ENCODE results near the gene APBB2. TPM values are rescaled to one million over a fixed set of nuclear protein-coding genes. Genes with fewer than 3 reads are reported as not detected.

The APBB2 gene
- total and polyA plus RNA-seq, 10 of the 15 experiments (the other 5 are each of a cell fraction or from before 2014, with no cell fraction given): 2.7 to 24.6 (median 19.0) TPM

- in situ Hi-C loops (cut with MboI): loop anchor here (5.0 to 10.0 kb wide), 3 partner anchors 240 to 482 kb away; no protein-coding TSS in a partner anchor
- no peaks in the 10 kb centered on the region for H3K27me3 ChIP-seq (replicated peaks in 1 of 2; ENCODE audit: control insufficient read depth in 2 of 2, insufficient read depth in 2 of 2, low read length in 1 of 2)
- DNase-seq (ENCODE audit: low read depth, low spot score) (no peak), FAIRE-seq (no peak), ATAC-seq (no peak)
- intact Hi-C loops (cut with micrococcal nuclease; ENCODE audit: unreplicated experiment): loop anchor here (10.0 kb wide), 1 partner anchor 482 kb away; no protein-coding TSS in a partner anchor
- 24% methylated on average over 2 of the region's 2 CpGs for WGBS (ENCODE audit: insufficient coverage, insufficient replicate concordance, low lambda C conversion rate, missing lambda C conversion rate)
- peak overlapping the region; percentile 100 for H3K4me2 ChIP-seq (ENCODE audit: control insufficient read depth, insufficient read depth)
- peak overlapping the region; percentile 94 for H2AFZ ChIP-seq (ENCODE audit: control insufficient read depth, low read depth, low read length)
- H3K4me3 ChIP-seq: peak overlapping the region; percentile 78; the same call in 1 of the 2 replicates
- H3K36me3 ChIP-seq (ENCODE audit: control insufficient read depth in 2 of 2, insufficient read depth in 2 of 2, low read length in 1 of 2): no peaks in the 10 kb centered on the region
- H3K9me3 ChIP-seq (replicated peaks; ENCODE audit: control insufficient read depth, insufficient read depth, low read length): no peaks in the 10 kb centered on the region
- RAD21 ChIA-PET (ENCODE audit: unreplicated experiment): interaction anchor here (0.6 to 11.9 kb wide), 8 partner anchors 10 to 368 kb away, joined by 3 to 262 read pairs (median 3); no protein-coding TSS in a partner anchor
- SMC1A ChIA-PET (ENCODE audit: uncharacterized antibody, unreplicated experiment): interaction anchor here (1.2 to 18.1 kb wide), 6 partner anchors 225 to 289 kb away, joined by 3 to 362 read pairs (median 4); no protein-coding TSS in a partner anchor
- CTCF ChIA-PET: interaction anchor here (0.5 to 18.7 kb wide), 9 partner anchors 12 to 320 kb away, joined by 3 to 567 read pairs (median 4); no protein-coding TSS in a partner anchor
- peak overlapping the region; percentile 85 for H3K9ac ChIP-seq (ENCODE audit: control insufficient read depth, insufficient read depth, low read length)
- TF ChIP-seq MTA2 (IDR thresholded peaks at IDR 0.05; ENCODE audit: low read depth) (no peak), EZH2 (IDR thresholded peaks at IDR 0.05; ENCODE audit: borderline replicate concordance, control insufficient read depth, low read depth, low read length) (no peak), TBL1XR1 (IDR thresholded peaks at IDR 0.05; ENCODE audit: low read depth, low read length) (no peak), IKZF2 (IDR thresholded peaks at IDR 0.05) (0 out of 4 replicates have a peak, but pooled peaks of 1 of the 2 experiments have one; percentile 7)
- TF ChIP-seq, protein P1, sequence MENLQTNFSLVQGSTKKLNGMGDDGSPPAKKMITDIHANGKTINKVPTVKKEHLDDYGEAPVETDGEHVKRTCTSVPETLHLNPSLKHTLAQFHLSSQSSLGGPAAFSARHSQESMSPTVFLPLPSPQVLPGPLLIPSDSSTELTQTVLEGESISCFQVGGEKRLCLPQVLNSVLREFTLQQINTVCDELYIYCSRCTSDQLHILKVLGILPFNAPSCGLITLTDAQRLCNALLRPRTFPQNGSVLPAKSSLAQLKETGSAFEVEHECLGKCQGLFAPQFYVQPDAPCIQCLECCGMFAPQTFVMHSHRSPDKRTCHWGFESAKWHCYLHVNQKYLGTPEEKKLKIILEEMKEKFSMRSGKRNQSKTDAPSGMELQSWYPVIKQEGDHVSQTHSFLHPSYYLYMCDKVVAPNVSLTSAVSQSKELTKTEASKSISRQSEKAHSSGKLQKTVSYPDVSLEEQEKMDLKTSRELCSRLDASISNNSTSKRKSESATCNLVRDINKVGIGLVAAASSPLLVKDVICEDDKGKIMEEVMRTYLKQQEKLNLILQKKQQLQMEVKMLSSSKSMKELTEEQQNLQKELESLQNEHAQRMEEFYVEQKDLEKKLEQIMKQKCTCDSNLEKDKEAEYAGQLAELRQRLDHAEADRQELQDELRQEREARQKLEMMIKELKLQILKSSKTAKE (IDR thresholded peaks at IDR 0.05; ENCODE audit: low read depth, poor library complexity, severe bottlenecking): peak; percentile 3
- H3K79me2 ChIP-seq (ENCODE audit: control insufficient read depth, insufficient read depth, low read length): peaks cover 22% of the 10 kb centered on the region
- POLR2A ChIA-PET: interaction anchor here (0.6 to 1.3 kb wide), 2 partner anchors 83 to 244 kb away, joined by 3 to 4 read pairs; no protein-coding TSS in a partner anchor
- no TSS peak for BruUV-seq (replicated peaks)
- peak overlapping the region; percentile 78 for H3K27ac ChIP-seq (ENCODE audit: control insufficient read depth, insufficient read depth)
- no peaks in the 10 kb centered on the region; the same call in none of the 2 replicates for H3K4me1 ChIP-seq (ENCODE audit: control insufficient read depth, insufficient read depth, low read length)
- H4K20me1 ChIP-seq (ENCODE audit: control insufficient read depth, insufficient read depth): peaks cover 2% of the 10 kb centered on the region; the same call in 1 of the 2 replicates
These were observed 2.6 kb upstream of the APBB2 start for GRCh38 chr4:41217020-41217333.
